ENCODE data around the gene RTL9.
"Not testable (repeated sequence)": the region's sequence is repeated elsewhere in the genome, so short reads cannot be mapped to it uniquely, and the experiment has no call there.

The RTL9 gene
- 0 reads per million in 2 donors for total RNA-seq

DNA sequence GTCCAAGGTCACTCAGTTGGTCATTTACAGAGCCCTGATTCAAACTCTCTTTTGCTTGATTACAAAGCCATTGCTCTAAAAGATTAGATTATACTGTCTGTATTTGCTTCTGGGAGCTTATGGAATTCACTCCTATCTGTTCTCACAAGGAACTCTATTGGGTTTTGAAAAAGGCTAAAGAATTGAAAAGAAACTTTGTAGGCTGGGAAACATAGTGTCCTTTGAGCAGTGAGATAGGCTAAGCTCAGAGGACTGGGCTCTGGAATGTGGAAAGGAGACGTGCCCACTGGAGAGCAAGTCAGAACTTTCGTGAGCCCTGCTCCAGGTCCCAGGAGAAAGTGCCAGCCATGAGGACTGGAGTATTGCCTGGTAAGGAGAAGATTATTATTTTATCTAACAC lies at the start of gene RTL9:
RTL9 (plus strand) TSS at position 301 of the 400 bp plus-strand sequence. CDS start 91,770 bp downstream, outside the sequence.
- DNase-seq: no peak

DNA sequence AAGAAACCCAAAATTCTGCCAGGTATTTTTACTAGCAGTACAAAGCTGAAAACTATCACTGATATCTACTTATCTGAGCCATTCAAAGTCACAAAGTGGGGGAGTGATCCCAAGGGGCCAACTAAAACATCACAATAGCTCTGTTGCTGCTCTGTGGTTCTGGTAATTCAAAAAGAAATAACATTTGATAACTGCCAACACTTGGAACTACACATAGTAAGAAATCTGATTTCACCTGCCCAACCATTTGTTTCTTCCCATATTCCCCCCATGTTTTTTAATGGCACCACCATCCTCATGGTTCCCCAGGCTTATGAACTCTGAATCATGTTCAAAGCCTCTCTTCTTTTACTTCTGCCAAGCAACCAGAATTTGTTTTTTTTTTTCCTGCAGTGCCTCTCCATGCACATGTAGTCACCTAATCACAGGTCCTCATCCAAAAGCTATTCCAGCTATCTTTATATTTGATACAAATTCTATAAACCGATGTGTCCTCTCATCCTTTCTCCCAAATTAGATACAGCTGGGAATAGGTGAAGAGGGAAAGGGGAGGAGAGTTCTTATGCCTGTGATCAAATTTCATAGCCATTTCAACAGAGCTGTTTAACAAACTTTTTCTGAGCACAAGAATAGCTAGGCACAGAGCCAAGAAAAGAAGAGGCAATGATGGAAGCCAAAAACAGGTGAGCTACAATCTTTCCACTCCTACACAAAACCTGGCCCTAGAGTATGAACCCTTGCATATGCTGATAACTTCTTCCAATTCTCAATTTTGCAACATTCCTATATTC lies 48.5 kb upstream of the RTL9 start:
- DNase-seq: no peak

DNA sequence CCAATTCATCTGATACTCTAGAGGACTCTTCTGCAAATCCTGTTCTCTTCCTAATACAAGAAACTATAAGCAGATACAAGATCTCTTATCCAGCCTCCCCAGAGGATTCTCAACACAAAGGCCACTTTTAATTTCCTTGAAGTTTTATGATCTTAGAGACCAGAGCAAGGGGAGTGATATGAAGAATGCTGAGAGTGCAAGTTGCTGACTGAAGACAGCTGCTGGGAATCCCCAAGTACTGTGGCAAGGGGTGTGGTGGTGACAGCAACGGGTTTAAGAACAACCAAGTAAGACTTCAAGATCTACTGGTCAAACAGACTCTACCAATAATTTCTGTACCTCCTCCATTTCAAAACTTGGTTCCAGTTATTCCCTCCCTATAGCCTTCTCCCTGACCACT lies 47.8 kb upstream of the RTL9 start:
- peak in 2 of 5 experiments; percentile 5 to 64 for DNase-seq

- DNase-seq: no peak
Measured at GRCh38 chrX:110311437-110312230, 47.0 kb upstream of the RTL9 start.

- DNase-seq: no peak
Measured at GRCh38 chrX:110315551-110315950, 43.1 kb upstream of the RTL9 start.

DNA sequence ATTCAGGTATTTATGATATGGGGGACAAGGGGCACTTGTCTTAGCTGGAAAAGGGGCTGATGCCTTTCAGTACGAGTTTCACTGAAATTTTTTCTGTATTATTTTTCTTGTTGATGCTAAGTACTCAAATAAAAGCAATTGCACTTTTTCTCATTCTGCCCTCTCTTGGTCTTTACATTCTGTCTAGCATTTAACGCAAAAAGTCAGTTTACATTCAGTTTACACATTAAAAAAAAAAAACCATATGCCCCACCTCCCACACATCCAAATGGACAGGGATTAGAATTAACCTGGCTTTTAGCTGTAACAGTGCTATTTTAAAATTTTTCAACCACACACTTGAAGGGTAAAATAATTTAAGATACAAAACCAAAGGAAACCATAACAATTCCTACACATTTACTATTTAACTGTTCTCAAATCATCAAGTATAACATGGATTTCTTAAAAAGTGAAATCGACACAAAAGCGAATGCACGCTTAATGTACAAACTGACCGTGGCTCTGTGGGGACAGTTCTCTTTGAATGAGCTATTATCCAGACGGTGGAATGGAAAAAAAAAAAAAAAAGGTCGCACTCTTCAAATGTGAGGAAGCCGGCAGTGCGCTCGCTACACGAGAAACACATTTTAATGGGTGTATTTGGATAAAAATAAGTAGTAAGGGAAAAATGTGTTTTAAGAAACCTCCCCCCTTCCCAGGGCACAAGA lies 42.1 kb upstream of the RTL9 start:
- peak in 1 of 5 experiments; percentile 4 for DNase-seq

- peak in 4 of 5 experiments; percentile 2 to 35 (median 11) for DNase-seq
Measured at GRCh38 chrX:110317061-110317819, 41.4 kb upstream of the RTL9 start.

- peak; percentile 56 to 93 (median 77) for DNase-seq
Measured at GRCh38 chrX:110317820-110318663, 40.6 kb upstream of the RTL9 start, which contains the start of gene AMMECR1. AMMECR1 (minus strand) TSS chrX:110318085; CDS start chrX:110318071, 14 bp downstream.

DNA sequence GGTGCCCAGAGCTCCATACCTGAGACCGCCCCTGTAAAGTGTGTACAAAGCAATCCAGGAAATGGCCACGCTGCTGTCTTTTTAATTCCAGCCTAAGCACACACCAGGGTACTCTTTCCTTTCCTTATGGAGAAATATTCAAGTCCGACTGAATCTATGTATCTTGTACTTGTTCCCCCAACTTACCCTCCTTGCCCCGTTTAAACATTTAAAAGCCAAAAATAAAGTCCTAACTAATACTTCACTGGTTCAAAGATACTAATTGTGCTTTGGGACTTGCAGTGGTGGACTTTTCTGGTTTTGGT lies 40.0 kb upstream of the RTL9 start:
- DNase-seq: no peak

GRCh38 chrX:110320381-110320987 lies 38.2 kb upstream of the RTL9 start:
- DNase-seq: no peak

- no peak for DNase-seq
Measured at GRCh38 chrX:110321081-110321480, 37.6 kb upstream of the RTL9 start.

GRCh38 chrX:110321670-110322069 lies 37.0 kb upstream of the RTL9 start:
- DNase-seq: peak in 1 of 5 experiments; percentile 4

DNA sequence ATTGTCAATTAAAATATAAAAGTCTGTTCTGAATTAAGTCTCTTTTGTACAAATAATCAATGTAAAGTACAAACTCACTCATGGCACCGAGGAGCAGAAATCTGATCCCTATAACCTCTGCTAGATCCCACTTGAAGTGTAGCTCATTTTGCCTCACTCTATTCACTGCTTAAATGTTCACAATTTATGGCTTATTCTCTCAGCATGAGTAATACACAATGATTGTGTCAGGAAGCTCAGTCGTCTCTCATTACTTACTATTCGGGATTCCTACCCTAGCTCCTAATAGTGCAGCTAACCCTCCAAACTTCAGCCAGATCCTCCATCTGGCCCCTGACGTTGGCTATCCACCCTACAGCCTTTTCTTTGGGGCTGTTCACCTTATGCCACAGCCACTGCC lies 36.0 kb upstream of the RTL9 start:
- DNase-seq: no peak

- no peak for DNase-seq
Measured at GRCh38 chrX:110326712-110327111, 31.9 kb upstream of the RTL9 start.

DNA sequence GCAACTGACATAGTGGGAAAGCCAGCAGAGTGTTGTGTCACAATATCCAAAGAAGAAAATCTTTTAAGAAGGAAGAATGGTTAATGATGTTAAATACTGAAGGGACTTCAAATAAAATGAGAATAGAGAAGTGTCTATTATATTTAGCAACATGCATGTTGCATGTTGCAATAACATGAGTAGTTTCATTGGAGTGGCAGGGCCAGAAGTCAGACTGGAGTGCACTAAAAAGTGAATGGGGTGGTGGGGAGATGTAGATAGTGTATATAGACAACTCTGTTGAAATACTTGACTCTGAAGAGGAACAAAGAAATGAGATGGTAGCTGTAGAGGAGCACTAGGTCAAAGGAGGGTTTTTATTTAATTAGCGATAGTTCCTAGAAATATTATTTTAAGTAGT lies 31.3 kb upstream of the RTL9 start:
- DNase-seq: no peak

GRCh38 chrX:110328613-110329012 lies 30.0 kb upstream of the RTL9 start:
- not testable (repeated sequence) for DNase-seq

DNA sequence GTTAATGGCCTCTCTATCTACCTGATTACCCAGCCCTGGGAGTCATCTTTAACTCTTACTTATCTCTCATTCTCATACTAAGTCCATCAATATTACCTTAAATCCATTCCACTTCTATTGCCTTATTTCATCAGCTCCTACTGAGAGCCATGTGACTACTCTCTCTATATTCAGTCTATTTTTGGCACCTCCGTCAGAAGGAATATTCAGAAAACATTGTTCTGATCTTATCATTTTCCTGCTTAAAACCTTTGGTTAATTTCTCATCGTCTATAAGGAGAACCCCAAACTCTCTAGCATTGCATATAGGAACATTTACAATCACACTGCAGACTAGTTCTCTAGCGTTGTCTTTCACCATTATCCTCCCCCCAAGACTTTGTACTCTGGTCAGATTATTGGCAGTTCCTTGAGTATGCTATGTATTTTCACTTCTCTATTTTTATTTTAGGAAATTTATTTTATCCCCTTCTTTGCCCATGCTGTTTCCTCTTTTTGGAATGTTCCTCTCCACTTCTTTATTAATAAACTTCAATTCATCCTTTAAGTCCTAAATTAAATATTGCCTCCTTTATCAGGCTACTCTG lies 27.1 kb upstream of the RTL9 start:
- DNase-seq: no peak

- not testable (repeated sequence) for DNase-seq
Measured at GRCh38 chrX:110333458-110333857, 25.2 kb upstream of the RTL9 start.

DNA sequence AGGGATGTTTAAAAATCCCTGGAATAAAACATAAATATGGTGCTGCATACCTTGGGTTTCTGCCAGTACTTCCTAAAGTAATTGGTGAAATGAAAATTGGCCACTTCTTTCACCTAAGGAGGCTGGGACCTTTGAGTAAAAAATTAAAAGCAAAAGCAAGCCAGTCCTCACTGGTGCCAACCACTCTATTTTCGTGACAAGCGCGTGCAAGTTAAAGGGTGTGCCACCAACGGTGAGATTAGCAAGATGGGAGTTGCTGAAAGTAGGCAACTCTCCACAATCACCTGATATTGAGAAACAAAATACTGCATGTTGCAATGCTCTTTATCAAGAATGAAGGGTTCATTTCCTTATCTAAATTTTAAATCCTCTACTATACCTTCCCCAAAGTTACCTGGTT lies 19.7 kb upstream of the RTL9 start:
- no peak for DNase-seq

- DNase-seq: peak in 1 of 5 experiments; percentile 11
Measured at GRCh38 chrX:110341189-110342035, 17.2 kb upstream of the RTL9 start.
